ENCODE data around the gene NFIB. TPM values are rescaled to one million over a fixed set of nuclear protein-coding genes. Genes with fewer than 3 reads are reported as not detected.

The NFIB gene
- total RNA-seq, 2 experiments from 2014 or later, result not detected

- ChIA-PET CTCF (no interaction called here), POLR2A (no interaction called here)
- Mint-ChIP-seq H3K4me3 (no peak overlapping the region), H3K36me3 (ENCODE audit: low read depth) (no peaks in the 10 kb centered on the region), H3K27ac (no peak overlapping the region), H3K9me3 (ENCODE audit: insufficient read depth) (no peaks in the 10 kb centered on the region), H3K27me3 (ENCODE audit: low read depth) (no peaks in the 10 kb centered on the region), H3K4me1 (ENCODE audit: low read depth) (no peaks in the 10 kb centered on the region)
- DNase-seq (no peak), ATAC-seq (no peak)
Measured at GRCh38 chr9:14148501-14149103, 165.3 kb downstream of the NFIB start.

- H3K9me3 Mint-ChIP-seq (ENCODE audit: insufficient read depth), result no peaks in the 10 kb centered on the region
- no peak for DNase-seq
- H3K4me3 Mint-ChIP-seq, result no peak overlapping the region
- H3K36me3 Mint-ChIP-seq (ENCODE audit: low read depth), result no peaks in the 10 kb centered on the region
- POLR2A ChIA-PET, result no interaction called here
- H3K4me1 Mint-ChIP-seq (ENCODE audit: low read depth), result no peaks in the 10 kb centered on the region
- no peak for ATAC-seq
- no peaks in the 10 kb centered on the region for H3K27me3 Mint-ChIP-seq (ENCODE audit: low read depth)
- H3K27ac Mint-ChIP-seq, result no peak overlapping the region
- CTCF ChIA-PET, result no interaction called here
Measured at GRCh38 chr9:14147738-14148137, 166.2 kb downstream of the NFIB start.

GRCh38 chr9:14146201-14146874 is 167.6 kb downstream of the NFIB start:
- DNase-seq (no peak), ATAC-seq (no peak)
- no peaks in the 10 kb centered on the region for H3K36me3 Mint-ChIP-seq (ENCODE audit: low read depth)
- peaks cover 7% of the 10 kb centered on the region for H3K9me3 Mint-ChIP-seq (ENCODE audit: insufficient read depth)
- no peaks in the 10 kb centered on the region for H3K4me1 Mint-ChIP-seq (ENCODE audit: low read depth)
- H3K27me3 Mint-ChIP-seq (ENCODE audit: low read depth), result no peaks in the 10 kb centered on the region
- POLR2A ChIA-PET, result no interaction called here
- CTCF ChIA-PET, result no interaction called here
- H3K27ac Mint-ChIP-seq, result no peak overlapping the region
- no peak overlapping the region for H3K4me3 Mint-ChIP-seq

GRCh38 chr9:14144215-14144614 is 169.7 kb downstream of the NFIB start:
- Mint-ChIP-seq H3K4me3 (no peak overlapping the region), H3K27me3 (ENCODE audit: low read depth) (no peaks in the 10 kb centered on the region), H3K4me1 (ENCODE audit: low read depth) (no peaks in the 10 kb centered on the region), H3K27ac (no peak overlapping the region), H3K9me3 (ENCODE audit: insufficient read depth) (peaks cover 7% of the 10 kb centered on the region), H3K36me3 (ENCODE audit: low read depth) (no peaks in the 10 kb centered on the region)
- CTCF ChIA-PET, result no interaction called here
- no peak for ATAC-seq
- POLR2A ChIA-PET, result no interaction called here
- DNase-seq, result no peak

- Mint-ChIP-seq H3K27ac (no peak overlapping the region), H3K9me3 (ENCODE audit: insufficient read depth) (peaks cover 7% of the 10 kb centered on the region), H3K36me3 (ENCODE audit: low read depth) (no peaks in the 10 kb centered on the region), H3K27me3 (ENCODE audit: low read depth) (no peaks in the 10 kb centered on the region), H3K4me3 (no peak overlapping the region), H3K4me1 (ENCODE audit: low read depth) (no peaks in the 10 kb centered on the region)
- DNase-seq, result no peak
- CTCF ChIA-PET, result no interaction called here
- ATAC-seq, result no peak
- POLR2A ChIA-PET, result no interaction called here
Measured at GRCh38 chr9:14141699-14142098, 172.2 kb downstream of the NFIB start.

GRCh38 chr9:14140096-14140697 is 173.7 kb downstream of the NFIB start:
- H3K36me3 Mint-ChIP-seq (ENCODE audit: low read depth), result no peaks in the 10 kb centered on the region
- H3K27me3 Mint-ChIP-seq (ENCODE audit: low read depth), result no peaks in the 10 kb centered on the region
- POLR2A ChIA-PET, result no interaction called here
- H3K27ac Mint-ChIP-seq, result no peak overlapping the region
- CTCF ChIA-PET, result no interaction called here
- no peak overlapping the region for H3K4me3 Mint-ChIP-seq
- H3K9me3 Mint-ChIP-seq (ENCODE audit: insufficient read depth), result peaks cover 7% of the 10 kb centered on the region
- DNase-seq (no peak), ATAC-seq (no peak)
- no peaks in the 10 kb centered on the region for H3K4me1 Mint-ChIP-seq (ENCODE audit: low read depth)

GRCh38 chr9:14139287-14139686 is 174.7 kb downstream of the NFIB start:
- POLR2A ChIA-PET, result no interaction called here
- CTCF ChIA-PET, result no interaction called here
- Mint-ChIP-seq H3K9me3 (ENCODE audit: insufficient read depth) (peaks cover 7% of the 10 kb centered on the region), H3K4me3 (no peak overlapping the region), H3K27me3 (ENCODE audit: low read depth) (no peaks in the 10 kb centered on the region), H3K4me1 (ENCODE audit: low read depth) (no peaks in the 10 kb centered on the region), H3K27ac (no peak overlapping the region), H3K36me3 (ENCODE audit: low read depth) (no peaks in the 10 kb centered on the region)
- ATAC-seq (no peak), DNase-seq (no peak)

GRCh38 chr9:14136646-14137370 is 177.1 kb downstream of the NFIB start:
- no peak overlapping the region for H3K4me3 Mint-ChIP-seq
- ATAC-seq, result no peak
- no peaks in the 10 kb centered on the region for H3K4me1 Mint-ChIP-seq (ENCODE audit: low read depth)

GRCh38 chr9:14136047-14136635 is 177.8 kb downstream of the NFIB start:
- no peaks in the 10 kb centered on the region for H3K36me3 Mint-ChIP-seq (ENCODE audit: low read depth)
- DNase-seq (no peak), ATAC-seq (no peak)
- no peaks in the 10 kb centered on the region for H3K9me3 Mint-ChIP-seq (ENCODE audit: insufficient read depth)
- ChIA-PET CTCF (no interaction called here), POLR2A (no interaction called here)
- H3K27ac Mint-ChIP-seq, result no peak overlapping the region
- H3K4me1 Mint-ChIP-seq (ENCODE audit: low read depth), result no peaks in the 10 kb centered on the region
- no peak overlapping the region for H3K4me3 Mint-ChIP-seq
- H3K27me3 Mint-ChIP-seq (ENCODE audit: low read depth), result no peaks in the 10 kb centered on the region

More at GRCh38 chr9:14136646-14137370, 177.1 kb downstream of the NFIB start:
- CTCF ChIA-PET, result no interaction called here
- Mint-ChIP-seq H3K27me3 (ENCODE audit: low read depth) (no peaks in the 10 kb centered on the region), H3K36me3 (ENCODE audit: low read depth) (no peaks in the 10 kb centered on the region), H3K27ac (no peak overlapping the region), H3K9me3 (ENCODE audit: insufficient read depth) (no peaks in the 10 kb centered on the region)
- no peak for DNase-seq
- POLR2A ChIA-PET, result no interaction called here

GRCh38 chr9:14135421-14135820 is 178.5 kb downstream of the NFIB start:
- no peaks in the 10 kb centered on the region for H3K36me3 Mint-ChIP-seq (ENCODE audit: low read depth)
- POLR2A ChIA-PET, result no interaction called here
- H3K4me1 Mint-ChIP-seq (ENCODE audit: low read depth), result no peaks in the 10 kb centered on the region
- H3K9me3 Mint-ChIP-seq (ENCODE audit: insufficient read depth), result no peaks in the 10 kb centered on the region
- no peaks in the 10 kb centered on the region for H3K27me3 Mint-ChIP-seq (ENCODE audit: low read depth)
- no peak overlapping the region for H3K27ac Mint-ChIP-seq
- CTCF ChIA-PET, result no interaction called here
- DNase-seq (no peak), ATAC-seq (no peak)
- H3K4me3 Mint-ChIP-seq, result no peak overlapping the region

GRCh38 chr9:14133394-14133793 is 180.5 kb downstream of the NFIB start:
- H3K9me3 Mint-ChIP-seq (ENCODE audit: insufficient read depth), result no peaks in the 10 kb centered on the region
- no peak overlapping the region for H3K27ac Mint-ChIP-seq
- no peak overlapping the region for H3K4me3 Mint-ChIP-seq
- H3K36me3 Mint-ChIP-seq (ENCODE audit: low read depth), result no peaks in the 10 kb centered on the region
- DNase-seq (no peak), ATAC-seq (no peak)
- no peaks in the 10 kb centered on the region for H3K4me1 Mint-ChIP-seq (ENCODE audit: low read depth)
- CTCF ChIA-PET, result no interaction called here
- POLR2A ChIA-PET, result no interaction called here
- H3K27me3 Mint-ChIP-seq (ENCODE audit: low read depth), result no peaks in the 10 kb centered on the region

GRCh38 chr9:14132775-14133174 is 181.2 kb downstream of the NFIB start:
- ChIA-PET POLR2A (no interaction called here), CTCF (no interaction called here)
- no peaks in the 10 kb centered on the region for H3K27me3 Mint-ChIP-seq (ENCODE audit: low read depth)
- H3K9me3 Mint-ChIP-seq (ENCODE audit: insufficient read depth), result no peaks in the 10 kb centered on the region
- no peaks in the 10 kb centered on the region for H3K4me1 Mint-ChIP-seq (ENCODE audit: low read depth)
- H3K36me3 Mint-ChIP-seq (ENCODE audit: low read depth), result no peaks in the 10 kb centered on the region
- no peak for DNase-seq
- ATAC-seq, result no peak
- no peak overlapping the region for H3K4me3 Mint-ChIP-seq
- no peak overlapping the region for H3K27ac Mint-ChIP-seq
